ENCODE data around the gene PEAK1. TPM values are rescaled to one million over a fixed set of nuclear protein-coding genes. Genes with fewer than 3 reads are reported as not detected.

Gene PEAK1
- total and polyA plus RNA-seq, 9 of the 15 experiments (the other 6 are each of a cell fraction or from before 2014, with no cell fraction given), result 0.99 to 22.4 (median 10.8) TPM

- TF ChIP-seq COPS2 (conservative IDR thresholded peaks at IDR 0.05) (no peak), ZNF668 (CRISPR knock-in tag; IDR thresholded peaks at IDR 0.05) (no peak), IRF9 (tag; IDR thresholded peaks at IDR 0.05) (no peak), ZNF232 (CRISPR knock-in tag; IDR thresholded peaks at IDR 0.05) (no peak), ELF1 (tag; IDR thresholded peaks at IDR 0.05) (no peak), ZNF324 (CRISPR knock-in tag; IDR thresholded peaks at IDR 0.05) (no peak), BDP1 (IDR thresholded peaks at IDR 0.05; ENCODE audit: insufficient read depth, insufficient read length) (no peak), USF2 (CRISPR knock-in tag; IDR thresholded peaks at IDR 0.05) (no peak), PHTF2 (CRISPR knock-in tag; IDR thresholded peaks at IDR 0.05) (no peak), ZBTB9 (CRISPR knock-in tag; IDR thresholded peaks at IDR 0.05) (no peak), HDAC3 (IDR thresholded peaks at IDR 0.05; ENCODE audit: borderline replicate concordance, partially characterized antibody) (no peak), RBM25 (IDR thresholded peaks at IDR 0.05; ENCODE audit: low read depth, low read length, severe bottlenecking) (no peak)
Measured at GRCh38 chr15:77059786-77060361, 360.0 kb downstream of the PEAK1 start (continued).

Measured in K562 (cell line).